NT2/D1 (cell line): ENCODE data around the gene OSM.

ENCODE experiments used
- SUZ12 ChIP-seq: IDR thresholded peaks from 2 replicates; pipeline ENCODE4 v1.6.1; 2011; ENCODE audit not compliant: insufficient read length, insufficient read depth; ENCODE audit errors: extremely low read depth
- YY1 ChIP-seq: IDR thresholded peaks from 2 replicates; pipeline ENCODE4 v1.6.1; 2011; ENCODE audit not compliant: insufficient read length, insufficient read depth
- ZNF274 ChIP-seq: IDR thresholded peaks from 2 replicates; pipeline ENCODE4 v1.6.1; 2011; ENCODE audit warnings: mild to moderate bottlenecking, low read depth, low read length

GRCh38 chr22:30254314-30254713, 12.3 kb downstream of the OSM start:
- no peak for TF ChIP-seq ZNF274
- TF ChIP-seq YY1 = no peak
- no peak for TF ChIP-seq SUZ12
